HUES48 (cell line): ENCODE measurements around the gene ZNF669.

ENCODE experiments used
- H3K27ac ChIP-seq: one replicate; pipeline ENCODE4 v1.7.0; 2013; ENCODE audit warnings: low read depth, low read length, inconsistent platforms
- H3K27me3 ChIP-seq: 2 replicates; pipeline ENCODE4 v1.6.1; 2013; ENCODE audit warnings: mild to moderate bottlenecking, low read length; ENCODE audit not compliant: control insufficient read depth, insufficient read depth
- H3K36me3 ChIP-seq: 2 replicates; pipeline ENCODE4 v1.6.1; 2013; ENCODE audit warnings: low read length; ENCODE audit not compliant: control insufficient read depth, insufficient read depth
- H3K4me1 ChIP-seq: 2 replicates; pipeline ENCODE4 v1.6.1; 2013; ENCODE audit warnings: mild to moderate bottlenecking, low read length; ENCODE audit not compliant: control insufficient read depth, insufficient read depth
- H3K4me3 ChIP-seq: 2 replicates; pipeline ENCODE4 v1.5.1; 2013; ENCODE audit warnings: mild to moderate bottlenecking, low read depth, low read length
- H3K9ac ChIP-seq: 2 replicates; pipeline ENCODE4 v1.6.1; 2013; ENCODE audit warnings: mild to moderate bottlenecking, low read depth, low read length, moderate library complexity
- H3K9me3 ChIP-seq: 2 replicates; pipeline ENCODE4 v1.6.1; 2013; ENCODE audit warnings: low read length; ENCODE audit not compliant: control insufficient read depth, insufficient read depth

ZNF669 gene

GRCh38 chr1:247064304-247064703 is 39.9 kb downstream of the ZNF669 start:
- Histone ChIP-seq H3K9ac (no peak overlapping the region), H3K4me3 (no peak overlapping the region), H3K4me1 (no peaks in the 10 kb centered on the region), H3K36me3 (no peaks in the 10 kb centered on the region), H3K9me3 (peaks cover 5% of the 10 kb centered on the region; the same call in 1 of the 2 replicates), H3K27me3 (no peaks in the 10 kb centered on the region), H3K27ac (no peak overlapping the region)

DNA sequence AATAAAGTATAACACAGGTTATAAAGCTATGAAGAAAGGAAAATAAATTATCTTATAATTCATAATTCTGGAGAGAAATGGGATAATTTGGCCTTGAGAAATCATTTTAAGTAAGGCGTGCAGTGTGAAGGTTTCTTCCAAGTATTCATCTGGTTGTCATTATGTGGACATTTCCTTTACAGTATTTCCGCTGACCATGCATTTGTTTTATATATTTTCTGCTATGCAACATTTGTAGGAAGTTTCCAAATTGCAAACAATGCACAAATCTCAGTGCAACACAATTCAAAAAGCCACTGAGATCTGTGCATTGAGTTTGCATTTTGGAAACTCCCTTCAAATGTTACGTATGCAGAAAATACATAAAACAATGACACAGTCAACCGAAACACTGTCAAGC is 43.4 kb downstream of the ZNF669 start:
- Histone ChIP-seq H3K27ac (no peak overlapping the region), H3K9ac (no peak overlapping the region), H3K36me3 (no peaks in the 10 kb centered on the region), H3K4me1 (no peaks in the 10 kb centered on the region), H3K4me3 (no peak overlapping the region), H3K9me3 (peaks cover 33% of the 10 kb centered on the region), H3K27me3 (no peaks in the 10 kb centered on the region)

DNA sequence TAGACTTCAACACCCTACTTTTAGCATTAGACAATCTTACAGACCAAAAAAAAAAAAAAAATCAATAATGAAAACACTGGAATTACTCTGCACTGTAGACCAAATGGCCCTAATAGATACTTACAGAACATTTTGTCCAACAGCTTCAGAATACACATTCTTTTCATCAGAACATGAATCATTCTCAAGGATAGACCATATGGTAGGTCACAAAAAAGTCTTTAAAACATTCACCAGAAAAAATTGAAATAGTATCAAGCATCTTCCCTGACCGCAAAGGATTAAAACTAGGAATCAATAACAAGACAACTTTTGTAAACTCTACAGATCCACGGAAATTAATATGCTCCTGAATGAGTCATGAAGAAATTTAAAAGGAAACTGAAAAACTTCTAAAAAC is 48.1 kb downstream of the ZNF669 start:
- H3K27ac ChIP-seq: no peak overlapping the region
- H3K4me1 ChIP-seq: no peaks in the 10 kb centered on the region
- peaks cover 75% of the 10 kb centered on the region for H3K9me3 ChIP-seq
- no peak overlapping the region for H3K9ac ChIP-seq
- no peak overlapping the region for H3K4me3 ChIP-seq
- H3K27me3 ChIP-seq: no peaks in the 10 kb centered on the region
- no peaks in the 10 kb centered on the region for H3K36me3 ChIP-seq

DNA sequence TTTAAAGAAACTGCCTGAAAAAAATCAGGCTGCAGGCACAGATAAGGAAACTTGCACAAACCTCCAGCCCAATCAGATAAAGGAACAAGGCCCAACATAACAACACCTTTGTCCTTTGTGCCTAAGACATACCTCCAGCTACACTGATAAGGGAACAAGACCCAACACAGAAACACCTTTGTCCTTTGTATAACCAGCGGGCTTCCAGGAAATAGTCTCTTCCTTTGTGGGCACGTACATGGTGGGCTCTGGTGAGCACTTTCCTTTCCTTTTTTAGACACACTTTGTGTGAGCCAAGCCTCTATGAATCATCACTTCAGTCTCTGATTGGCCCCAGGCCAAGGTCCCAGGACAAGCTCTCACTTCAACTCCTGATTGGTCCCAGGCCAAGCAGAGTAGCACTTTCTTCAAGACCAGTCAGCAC is 49.2 kb downstream of the ZNF669 start:
- Histone ChIP-seq H3K9ac (no peak overlapping the region), H3K4me3 (no peak overlapping the region), H3K27ac (no peak overlapping the region), H3K36me3 (no peaks in the 10 kb centered on the region), H3K27me3 (no peaks in the 10 kb centered on the region), H3K9me3 (peaks cover 82% of the 10 kb centered on the region), H3K4me1 (no peaks in the 10 kb centered on the region)
